GM23338 (cell line): ENCODE measurements around the gene SH2D2A.

Source experiments
- CREB1 ChIP-seq: fragments of 250-450 bp; sonication (Bioruptor Pico); IDR thresholded peaks from 2 replicates; pipeline ENCODE4 v1.5.0; 2020; ENCODE audit warnings: low read depth, mild to moderate bottlenecking, moderate library complexity
- CTCF ChIP-seq, 2 experiments: fragments of 200-600 bp in 1 of 2; sonication (generic) in 1 of 2; conservative IDR thresholded peaks; 2 replicates each; pipeline versions ENCODE4 v1.5.1 to v1.6.1; 2016 to 2017; ENCODE audit warnings: antibody characterized with exemption in 2 of 2, low read depth in 2 of 2, mild to moderate bottlenecking in 2 of 2, moderate library complexity in 1 of 2
- EZH2 ChIP-seq: fragments of 200-600 bp; sonication (generic); IDR thresholded peaks from one replicate; pipeline ENCODE4 v1.8.0; 2017; ENCODE audit warnings: antibody characterized with exemption, mild to moderate bottlenecking, low read depth; ENCODE audit not compliant: unreplicated experiment
- EZH2phosphoT487 ChIP-seq: fragments of 200-600 bp; sonication (generic); IDR thresholded peaks from one replicate; pipeline ENCODE4 v1.8.1; 2018; ENCODE audit warnings: antibody characterized with exemption; ENCODE audit not compliant: unreplicated experiment
- NANOG ChIP-seq: IDR thresholded peaks from 2 replicates; pipeline ENCODE4 v1.6.1; 2016; ENCODE audit warnings: antibody characterized with exemption, borderline replicate concordance
- POLR2AphosphoS5 ChIP-seq: IDR thresholded peaks from 2 replicates; pipeline ENCODE4 v1.6.1; 2016; ENCODE audit warnings: antibody characterized with exemption, low read depth
- REST ChIP-seq: IDR thresholded peaks from one replicate; pipeline ENCODE4 v1.6.1; 2018; ENCODE audit warnings: antibody characterized with exemption; ENCODE audit not compliant: unreplicated experiment
- ZNF331 ChIP-seq: fragments of 250-450 bp; sonication (Bioruptor Pico); IDR thresholded peaks from 2 replicates; pipeline ENCODE4 v1.5.0; 2020; ENCODE audit warnings: low read depth, mild to moderate bottlenecking, moderate library complexity

- TF ChIP-seq EZH2 (no peak), CTCF (conservative IDR thresholded peaks at IDR 0.05; ENCODE audit: low read depth in 2 of 2) (no peak), NANOG (no peak), EZH2phosphoT487 (no peak), ZNF331 (CRISPR knock-in tag) (no peak), POLR2AphosphoS5 (no peak), REST (no peak), CREB1 (no peak)
Observed at GRCh38 chr1:156862997-156863599, 46.5 kb upstream of the SH2D2A start.
